Fibroblast of skin of right biceps (primary cell): ENCODE data around the gene FBXW2.
"Not testable (repeated sequence)": the region's sequence is repeated elsewhere in the genome, so short reads cannot be mapped to it uniquely, and the experiment has no call there.

Source experiments
- DNase-seq: peaks from one replicate; pipeline ENCODE4 v3.0.0-alpha.2; 2013

FBXW2 gene, protein sequence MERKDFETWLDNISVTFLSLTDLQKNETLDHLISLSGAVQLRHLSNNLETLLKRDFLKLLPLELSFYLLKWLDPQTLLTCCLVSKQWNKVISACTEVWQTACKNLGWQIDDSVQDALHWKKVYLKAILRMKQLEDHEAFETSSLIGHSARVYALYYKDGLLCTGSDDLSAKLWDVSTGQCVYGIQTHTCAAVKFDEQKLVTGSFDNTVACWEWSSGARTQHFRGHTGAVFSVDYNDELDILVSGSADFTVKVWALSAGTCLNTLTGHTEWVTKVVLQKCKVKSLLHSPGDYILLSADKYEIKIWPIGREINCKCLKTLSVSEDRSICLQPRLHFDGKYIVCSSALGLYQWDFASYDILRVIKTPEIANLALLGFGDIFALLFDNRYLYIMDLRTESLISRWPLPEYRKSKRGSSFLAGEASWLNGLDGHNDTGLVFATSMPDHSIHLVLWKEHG

GRCh38 chr9:120792898-120793765, at the start of gene FBXW2:
TSS of gene FBXW2 (minus strand) at chr9:120793416. CDS start at chr9:120788258, 5,158 bp downstream.
- DNase-seq, result peak; percentile 92

GRCh38 chr9:120841930-120842684, 48.9 kb upstream of the FBXW2 start:
- DNase-seq, result no peak

DNA sequence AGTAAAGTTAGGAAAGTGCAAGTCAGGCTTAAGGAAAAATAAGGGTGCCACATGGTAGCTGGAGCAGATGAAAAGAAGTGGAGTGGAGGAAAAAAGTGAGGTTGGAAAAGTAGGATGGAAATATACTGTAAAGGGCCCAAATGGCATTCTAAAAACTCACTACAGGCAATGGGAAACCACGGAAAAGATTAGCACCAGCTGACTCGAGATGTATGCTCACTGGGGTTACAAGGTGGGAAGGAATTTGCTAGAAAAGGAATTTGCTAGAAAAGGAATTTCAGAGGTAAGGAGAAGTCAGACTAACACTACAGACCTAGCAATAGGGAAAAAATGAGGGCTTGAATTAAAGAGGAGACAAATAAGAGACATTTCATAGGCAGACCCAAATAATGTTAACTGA, 45.9 kb upstream of the FBXW2 start:
- DNase-seq, result peak; percentile 36

- no peak for DNase-seq
Measured at GRCh38 chr9:120837921-120838320, 44.7 kb upstream of the FBXW2 start.

- DNase-seq, result no peak
Measured at GRCh38 chr9:120833325-120833724, 40.1 kb upstream of the FBXW2 start.

DNA sequence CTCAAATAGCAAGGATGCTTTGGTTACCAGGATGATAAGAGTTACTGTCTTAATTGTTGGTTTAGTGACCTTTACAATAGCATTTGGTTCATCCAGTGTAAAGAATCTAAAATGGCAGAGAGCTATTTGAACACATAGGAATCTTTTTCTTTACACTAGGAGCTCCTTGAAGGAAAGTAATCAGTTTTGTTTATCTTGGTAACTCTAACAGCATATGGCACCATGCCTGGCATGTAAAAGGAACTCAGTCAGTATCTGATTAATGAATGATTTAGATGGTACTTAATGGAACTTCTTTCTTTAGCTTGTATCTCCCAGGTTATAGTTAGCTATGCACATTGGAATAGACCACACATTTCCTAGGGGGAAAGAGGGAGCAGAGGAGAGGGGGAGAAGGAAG, 39.6 kb upstream of the FBXW2 start:
- DNase-seq, result no peak

GRCh38 chr9:120830865-120831264, 37.6 kb upstream of the FBXW2 start:
- no peak for DNase-seq

DNA sequence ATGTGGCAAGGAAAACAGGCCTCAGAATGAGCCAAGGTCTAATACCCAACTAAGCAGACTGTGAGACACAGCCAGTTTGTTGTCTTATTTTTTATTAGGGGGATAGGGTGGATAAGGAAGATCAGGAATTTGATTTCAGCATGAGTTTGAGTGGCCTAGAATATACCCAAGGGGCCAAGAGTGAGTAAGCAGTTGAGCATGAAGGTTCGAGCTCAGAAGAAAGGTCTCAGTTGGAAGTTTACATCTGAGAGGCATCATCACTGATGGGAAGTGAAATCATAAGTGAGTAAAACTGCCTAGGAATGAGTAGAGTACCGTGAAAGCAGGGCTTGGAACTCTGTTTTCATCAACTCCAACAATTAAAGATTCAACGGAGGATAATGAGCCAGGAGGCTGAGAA, 36.9 kb upstream of the FBXW2 start:
- peak; percentile 49 for DNase-seq

- no peak for DNase-seq
Measured at GRCh38 chr9:120829650-120830049, 36.4 kb upstream of the FBXW2 start.

GRCh38 chr9:120820095-120820494, 26.9 kb upstream of the FBXW2 start:
- DNase-seq, result no peak

GRCh38 chr9:120818595-120818994, 25.4 kb upstream of the FBXW2 start:
- DNase-seq, result no peak

- DNase-seq, result no peak
Measured at GRCh38 chr9:120815075-120815474, 21.9 kb upstream of the FBXW2 start.

DNA sequence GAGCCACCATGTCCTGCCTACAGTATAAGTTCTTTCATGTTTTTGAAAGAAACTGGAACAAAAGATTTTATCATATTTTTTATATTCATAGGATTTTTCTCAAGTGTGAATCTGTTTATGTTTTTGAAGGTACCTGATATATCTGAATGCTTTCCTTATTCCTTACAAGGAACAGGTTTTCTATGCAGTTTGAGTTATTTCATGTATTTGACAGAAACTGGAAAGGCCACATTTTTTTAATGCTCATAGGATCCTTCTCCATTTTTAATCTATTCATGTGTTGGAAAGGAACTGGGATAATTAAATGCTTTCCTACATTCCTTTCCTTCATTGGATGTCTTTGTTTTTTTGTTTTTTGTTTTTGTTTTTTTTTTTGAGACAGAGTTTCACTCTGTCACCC, 15.7 kb upstream of the FBXW2 start:
- no peak for DNase-seq

- no peak for DNase-seq
Measured at GRCh38 chr9:120807607-120808379, 14.6 kb upstream of the FBXW2 start.

GRCh38 chr9:120804784-120805363, 11.7 kb upstream of the FBXW2 start:
- DNase-seq, result not testable (repeated sequence)

DNA sequence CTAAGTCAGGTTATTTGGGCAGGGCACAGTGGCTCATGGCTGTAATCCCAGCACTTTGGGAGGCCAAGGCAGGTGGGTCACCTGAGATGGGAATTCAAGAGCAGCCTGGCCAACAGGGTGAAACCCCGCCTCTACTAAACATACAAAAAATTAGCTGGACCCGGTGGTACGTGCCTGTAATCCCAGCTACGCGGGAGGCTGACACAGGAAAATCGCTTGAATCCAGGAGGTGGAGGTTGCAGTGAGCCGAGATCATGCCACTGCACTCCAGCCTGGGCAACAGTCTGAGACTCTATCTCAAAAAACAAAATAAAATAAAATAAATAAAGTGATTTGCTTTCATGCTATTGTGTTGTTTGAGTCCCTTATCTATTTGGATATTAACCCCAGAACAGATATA, 8.2 kb upstream of the FBXW2 start:
- no peak for DNase-seq

DNA sequence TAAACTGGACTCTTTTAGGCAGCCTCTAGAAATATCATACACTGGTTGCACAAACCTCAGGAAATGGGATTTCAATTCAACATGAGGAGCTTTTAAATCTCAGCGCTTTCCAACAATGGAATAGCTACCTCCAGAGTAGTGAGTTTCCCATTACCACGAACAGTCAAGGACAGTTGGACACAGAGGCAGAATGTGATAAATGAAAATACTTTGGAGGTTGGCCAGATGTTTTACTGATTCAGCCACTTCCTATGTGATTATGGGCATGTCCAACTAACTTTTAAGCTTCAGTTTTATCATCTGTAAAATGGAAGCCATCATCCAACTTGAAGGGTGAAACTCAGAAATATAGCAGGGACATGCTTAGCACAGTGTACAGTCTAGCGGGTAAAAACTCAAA, 2.1 kb downstream of the FBXW2 start:
- DNase-seq, result no peak

- DNase-seq, result no peak
Measured at GRCh38 chr9:120787933-120788332, 5.3 kb downstream of the FBXW2 start.

DNA sequence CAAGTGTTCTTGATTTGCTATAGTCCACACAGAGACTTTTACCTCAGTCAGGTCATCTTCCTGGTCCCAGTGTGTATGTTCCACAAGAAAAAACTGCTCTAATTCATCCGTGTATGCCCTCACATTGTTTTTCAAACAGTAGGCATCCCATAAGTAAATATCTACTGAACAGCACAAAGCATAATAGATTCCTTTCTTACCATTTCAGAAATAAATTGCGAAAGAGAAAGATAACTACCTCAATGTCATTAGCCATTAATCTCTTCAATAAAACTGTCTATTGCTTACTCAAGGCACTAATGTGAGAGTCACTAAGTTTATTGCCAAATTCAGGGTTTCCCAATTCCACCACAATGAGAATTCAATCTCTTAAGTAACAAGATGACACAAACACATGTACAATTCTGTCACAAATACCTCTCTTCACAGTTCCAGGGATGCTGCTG, 9.6 kb downstream of the FBXW2 start:
- peak; percentile 20 for DNase-seq

- DNase-seq, result no peak
Measured at GRCh38 chr9:120781236-120781635, 12.0 kb downstream of the FBXW2 start.

GRCh38 chr9:120780367-120780766, 12.8 kb downstream of the FBXW2 start:
- DNase-seq, result no peak

DNA sequence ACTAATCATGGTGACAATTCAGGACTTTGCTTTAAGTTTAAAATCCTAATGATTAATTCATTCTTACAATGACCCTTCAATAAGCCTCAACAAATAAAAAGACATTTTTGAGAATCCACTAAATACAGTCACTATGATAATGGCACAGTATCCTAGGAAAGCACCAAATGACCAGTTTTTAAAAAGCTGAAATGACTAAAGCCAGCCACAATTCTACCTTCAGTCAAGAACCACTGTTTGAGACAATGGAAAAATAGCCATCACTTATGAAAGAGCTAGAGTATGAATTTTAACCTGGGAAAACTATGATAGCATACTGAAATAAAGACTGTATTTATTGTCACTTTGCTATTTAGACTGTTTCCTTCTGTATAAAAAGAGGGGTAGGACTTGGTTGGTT, 14.0 kb downstream of the FBXW2 start:
- DNase-seq, result no peak
